ENCODE results near the gene CDKL2.

The CDKL2 gene

DNA sequence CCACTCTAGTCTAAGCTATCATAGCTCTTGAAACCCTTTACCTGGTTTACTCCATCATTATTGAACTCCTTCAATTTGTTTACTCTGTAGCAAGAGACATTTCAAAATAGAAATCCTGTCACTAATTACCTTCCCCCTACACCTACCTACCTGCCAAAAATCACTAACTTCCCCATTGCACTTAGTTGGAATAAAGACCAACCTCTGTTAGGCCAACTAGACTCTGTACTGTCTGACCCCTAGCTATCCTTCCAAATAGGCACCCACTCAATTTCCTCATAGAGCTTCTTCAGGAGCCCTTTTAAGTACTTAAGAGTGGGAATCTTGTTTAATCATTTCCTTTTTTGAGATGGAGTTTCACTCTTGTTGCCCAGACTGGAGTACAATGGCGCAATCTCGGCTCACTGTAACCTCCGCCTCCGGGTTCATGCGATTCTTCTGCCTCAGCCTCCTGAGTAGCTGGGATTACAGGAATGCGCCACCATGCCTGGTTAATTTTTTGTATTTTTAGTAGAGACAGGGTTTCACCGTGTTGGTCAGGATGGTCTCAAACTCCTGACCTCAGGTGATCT lies 8.9 kb upstream of the CDKL2 start:
- DNase-seq (ENCODE audit: low read depth): no peak

- no peak for DNase-seq (ENCODE audit: low read depth)
These were observed 7.5 kb upstream of the CDKL2 start for GRCh38 chr4:75637827-75638226.

DNA sequence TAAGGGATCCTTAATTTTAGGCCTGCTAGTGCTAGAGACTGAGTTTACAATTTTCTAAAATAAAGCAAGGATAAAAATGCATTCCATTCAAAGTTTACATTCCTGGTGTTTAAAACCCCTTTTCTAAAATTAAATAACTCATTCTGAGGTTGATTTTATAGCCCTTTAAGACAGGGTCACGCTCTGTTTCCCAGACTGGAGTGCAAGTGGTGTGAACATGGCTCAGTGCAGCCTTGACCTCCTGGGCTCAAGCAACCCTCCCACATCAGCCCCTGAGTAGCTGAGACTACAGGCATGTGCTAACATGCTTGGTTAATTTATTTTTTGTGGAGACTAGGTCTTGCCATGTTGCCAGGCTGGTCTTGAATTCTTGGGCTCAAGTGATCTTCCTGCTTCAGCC lies 6.8 kb upstream of the CDKL2 start:
- no peak for DNase-seq (ENCODE audit: low read depth)

DNA sequence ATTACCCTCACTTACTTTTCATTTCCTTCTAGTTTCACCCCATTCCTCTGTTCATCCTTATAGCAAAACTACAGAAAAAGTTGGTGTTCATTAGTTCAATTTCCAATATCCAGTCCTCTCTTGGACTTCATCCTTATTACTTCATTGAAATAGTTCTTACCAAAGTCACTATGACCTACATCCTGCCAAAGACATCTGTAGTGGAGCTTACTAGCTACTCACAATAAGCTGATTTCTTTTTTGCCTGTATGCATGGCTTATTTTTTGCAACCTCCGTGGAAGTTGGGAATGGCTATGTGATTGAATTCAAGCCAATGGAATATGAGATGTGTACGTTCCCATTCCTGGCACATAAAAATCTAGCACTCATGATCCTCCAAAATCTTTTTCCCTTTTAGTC lies 4.6 kb upstream of the CDKL2 start:
- DNase-seq (ENCODE audit: low read depth): no peak

DNA sequence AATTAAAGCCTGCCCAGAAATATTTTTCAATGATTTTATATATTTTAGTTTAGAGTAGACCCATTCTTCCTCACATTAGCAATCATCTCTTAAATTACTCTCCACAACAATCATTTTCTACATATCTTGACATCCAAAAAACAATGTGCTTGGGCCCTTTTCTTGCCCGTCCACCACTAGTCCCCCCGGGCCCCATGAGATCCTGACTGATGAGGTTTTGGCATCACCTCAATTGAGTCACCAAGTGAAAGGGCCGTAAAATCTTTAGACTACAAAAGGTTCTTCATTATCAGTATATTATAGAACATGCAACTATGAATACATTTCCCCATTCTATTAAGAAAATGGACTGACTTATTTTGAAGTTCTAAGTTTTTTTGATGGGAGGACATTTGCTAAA lies 4.0 kb upstream of the CDKL2 start:
- DNase-seq (ENCODE audit: low read depth): no peak

- DNase-seq (ENCODE audit: low read depth): no peak
These were observed 3.5 kb upstream of the CDKL2 start for GRCh38 chr4:75633846-75634245.

GRCh38 chr4:75630937-75631329 lies 605 bp upstream of the CDKL2 start:
- DNase-seq (ENCODE audit: low read depth): no peak

DNA sequence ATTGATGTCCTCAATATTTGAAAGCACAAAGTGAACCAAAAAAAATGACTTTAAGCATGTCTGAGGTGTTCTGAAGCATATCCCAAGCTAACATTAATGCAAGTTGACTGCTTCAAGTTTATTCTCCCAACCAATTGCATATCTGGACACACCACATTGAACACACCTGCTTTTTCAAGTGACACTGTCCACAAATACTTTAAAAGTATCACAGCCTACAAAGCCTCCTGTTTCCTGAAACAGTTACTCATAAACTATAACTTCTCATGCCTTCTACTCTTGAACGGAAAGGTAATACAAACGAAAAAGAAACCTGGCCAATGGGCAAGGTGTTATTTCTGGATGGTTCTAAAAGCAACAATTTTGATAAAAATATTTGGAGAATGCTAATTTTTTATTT lies 1.1 kb downstream of the CDKL2 start:
- DNase-seq (ENCODE audit: low read depth): no peak

DNA sequence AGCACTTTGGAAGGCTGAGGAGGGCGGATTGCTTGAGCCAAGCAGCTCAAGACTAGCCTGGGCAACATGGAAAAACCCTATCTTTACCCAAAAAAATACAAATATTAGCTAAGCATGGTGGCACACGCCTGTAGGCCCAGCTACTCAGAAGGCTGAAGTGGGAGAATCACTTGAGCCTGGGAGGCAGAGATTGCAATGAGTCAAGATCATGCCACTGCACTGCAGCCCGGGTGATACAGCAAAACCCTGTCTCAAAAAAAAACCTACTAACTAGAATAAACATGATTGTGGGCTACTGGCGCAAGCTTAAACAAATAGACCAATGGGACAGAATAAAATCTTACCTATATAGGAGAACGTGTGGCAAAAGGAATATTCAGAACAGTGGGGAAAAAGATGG lies 7.3 kb downstream of the CDKL2 start:
- DNase-seq (ENCODE audit: low read depth): no peak

GRCh38 chr4:75621715-75622114 lies 8.6 kb downstream of the CDKL2 start:
- DNase-seq (ENCODE audit: low read depth): no peak

- DNase-seq (ENCODE audit: low read depth): no peak
These were observed 18.0 kb downstream of the CDKL2 start for GRCh38 chr4:75612306-75612705.

DNA sequence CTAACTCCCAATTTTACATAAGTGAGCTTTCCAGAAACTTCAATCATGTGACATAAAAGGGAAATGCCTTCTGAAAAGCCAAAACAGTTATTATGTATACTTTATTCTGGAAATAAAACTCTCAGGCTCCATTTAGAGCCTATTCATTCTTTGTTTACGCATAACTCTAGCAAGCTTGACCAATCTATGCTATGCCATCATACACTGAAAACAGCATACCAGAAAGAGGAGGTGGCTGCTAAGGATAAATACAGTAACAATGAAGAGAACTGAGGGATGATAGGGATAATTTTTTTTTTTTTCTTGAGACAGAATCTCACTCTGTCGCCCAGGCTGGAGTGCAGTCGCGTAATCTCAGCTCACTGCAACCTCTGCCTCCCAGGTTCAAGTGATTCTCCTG lies 24.4 kb downstream of the CDKL2 start:
- no peak for DNase-seq (ENCODE audit: low read depth)

DNA sequence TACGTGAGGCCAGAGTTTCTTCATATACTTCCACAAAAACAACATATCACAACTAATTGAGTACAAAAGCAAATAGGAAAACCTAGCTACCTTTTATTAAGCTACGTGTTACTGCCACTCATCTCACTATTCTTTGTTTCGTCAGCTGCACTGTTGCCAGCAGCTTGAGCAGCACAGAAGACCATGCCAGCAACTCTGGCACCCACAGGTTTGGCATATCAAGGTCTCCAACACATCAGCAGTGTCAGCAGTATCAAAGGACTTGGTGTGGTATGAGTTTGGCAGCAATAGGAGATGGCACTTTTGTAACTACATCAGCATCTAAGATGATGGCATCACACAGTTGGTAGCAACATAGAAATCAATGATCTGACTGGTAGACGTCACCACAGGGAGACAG lies 30.7 kb downstream of the CDKL2 start:
- no peak for DNase-seq (ENCODE audit: low read depth)

DNA sequence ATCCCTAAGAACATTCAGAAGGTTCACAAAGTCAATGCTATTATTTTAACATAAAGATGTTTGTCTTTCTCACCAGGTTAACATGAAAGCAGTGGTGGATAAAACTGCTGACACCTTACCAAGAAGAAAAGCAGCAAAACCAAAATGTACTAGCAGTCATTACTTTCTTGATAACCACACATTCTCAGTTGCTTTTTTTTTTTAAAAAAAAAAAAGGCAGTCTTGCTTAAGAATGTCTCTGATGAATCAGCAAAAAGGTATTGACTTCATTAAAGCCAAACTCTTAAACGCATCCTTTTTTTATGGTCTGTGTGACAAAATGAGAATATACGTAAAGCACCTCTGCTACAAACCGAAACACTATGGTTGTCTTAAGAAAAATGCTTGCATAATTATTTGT lies 31.9 kb downstream of the CDKL2 start:
- DNase-seq (ENCODE audit: low read depth): no peak

- DNase-seq (ENCODE audit: low read depth): no peak
These were observed 34.3 kb downstream of the CDKL2 start for GRCh38 chr4:75596061-75596460.

DNA sequence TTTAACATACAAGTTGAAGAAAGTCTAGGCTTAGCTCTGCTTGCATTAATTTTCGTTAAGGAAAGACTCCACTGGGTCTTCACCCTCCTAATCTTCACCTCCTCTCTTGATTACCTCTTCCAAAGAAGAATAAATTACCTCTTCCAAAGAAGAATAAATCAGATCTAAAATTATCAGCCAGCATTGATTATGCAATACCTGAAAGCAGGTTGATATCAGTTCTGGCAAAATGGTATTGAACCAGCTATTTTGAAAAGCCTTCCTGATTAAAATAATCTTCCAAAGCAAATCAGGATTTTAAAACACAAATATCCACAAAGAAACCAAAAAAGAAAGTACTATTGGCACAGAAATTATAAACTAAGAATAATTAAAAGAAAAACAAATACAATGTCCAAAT lies 36.9 kb downstream of the CDKL2 start:
- no peak for DNase-seq (ENCODE audit: low read depth)

DNA sequence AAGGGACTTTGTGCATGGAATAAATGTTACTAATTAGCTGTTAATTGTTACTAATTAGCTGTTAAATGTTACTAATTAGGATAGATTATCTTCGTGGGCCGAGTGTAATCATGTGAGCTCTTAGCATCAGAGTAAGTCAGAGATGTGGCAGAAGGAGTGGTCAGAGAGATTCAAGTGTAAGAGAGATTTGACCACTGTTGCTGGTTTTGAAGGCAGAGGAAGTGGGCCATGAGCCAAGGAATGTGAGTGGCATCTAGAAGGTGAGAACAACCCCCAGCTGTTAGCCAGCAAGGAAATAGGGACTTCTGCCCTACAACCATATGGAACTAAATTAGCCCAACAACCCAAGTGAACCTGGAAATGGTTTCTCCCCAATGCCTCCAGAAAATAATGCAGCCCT lies 46.3 kb downstream of the CDKL2 start:
- DNase-seq (ENCODE audit: low read depth): no peak

DNA sequence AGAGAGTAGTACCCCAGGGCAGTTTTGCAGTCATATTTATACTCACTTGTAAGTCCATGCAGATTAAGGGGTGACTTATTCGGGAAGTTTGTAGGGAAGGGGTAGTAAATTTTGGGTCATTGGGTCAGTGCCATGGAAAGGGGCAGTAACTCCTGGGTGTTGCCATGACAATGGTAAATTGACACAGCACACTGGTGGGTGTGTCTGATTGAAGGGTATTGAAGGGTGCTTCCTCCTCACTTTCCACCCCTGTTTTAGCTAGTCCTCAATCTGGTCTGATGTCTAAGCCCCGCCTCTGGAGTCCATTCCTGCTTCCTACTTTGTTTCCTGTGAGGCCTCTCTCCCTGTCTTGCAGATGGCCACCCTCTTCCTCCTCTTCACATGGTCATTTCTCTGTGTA lies 62.6 kb downstream of the CDKL2 start:
- DNase-seq (ENCODE audit: low read depth): no peak

GRCh38 chr4:75566911-75567310 lies 63.4 kb downstream of the CDKL2 start:
- DNase-seq (ENCODE audit: low read depth): no peak

DNA sequence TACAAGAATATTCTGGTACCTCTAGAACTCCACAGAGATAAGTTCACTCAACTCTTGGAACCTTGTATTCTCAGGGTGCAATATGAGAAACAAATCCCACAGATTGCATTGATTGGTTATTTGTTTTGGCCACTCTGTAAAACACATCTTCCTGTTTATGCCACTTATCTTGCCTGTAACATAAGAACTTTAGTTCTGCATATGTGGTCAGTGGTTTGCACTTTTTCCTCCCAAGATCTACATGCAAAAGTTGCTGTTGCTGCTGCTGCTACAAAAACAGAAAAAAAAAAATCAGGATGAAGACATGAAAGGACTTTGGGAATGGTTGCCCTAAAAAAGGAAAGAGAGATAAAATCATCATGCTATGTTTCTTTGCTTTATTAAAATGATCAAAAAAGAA lies 64.8 kb downstream of the CDKL2 start:
- DNase-seq (ENCODE audit: low read depth): no peak

GRCh38 chr4:75564023-75564422 lies 66.3 kb downstream of the CDKL2 start:
- DNase-seq (ENCODE audit: low read depth): no peak

DNA sequence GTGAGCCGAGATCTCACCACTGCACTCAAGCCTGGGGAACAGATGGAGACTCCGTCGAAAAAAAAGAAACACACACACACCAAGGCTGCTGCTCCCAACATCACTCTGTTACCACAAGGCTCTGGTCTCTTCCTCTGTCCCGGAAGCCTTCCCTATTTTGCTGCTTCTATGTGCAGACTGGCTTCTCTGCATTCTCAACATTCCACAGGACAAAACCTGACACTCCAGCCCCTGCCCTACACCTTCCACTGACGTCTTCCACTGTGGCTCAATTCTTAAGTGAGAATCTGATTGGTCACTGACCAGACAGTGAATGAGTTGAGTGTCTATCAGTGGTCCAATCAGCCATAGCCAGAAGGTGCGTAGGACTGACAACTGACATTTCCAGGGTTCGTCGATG lies 68.5 kb downstream of the CDKL2 start:
- DNase-seq (ENCODE audit: low read depth): no peak

- DNase-seq (ENCODE audit: low read depth): no peak
These were observed 72.6 kb downstream of the CDKL2 start for GRCh38 chr4:75557696-75558095.

- no peak for DNase-seq (ENCODE audit: low read depth)
These were observed 74.8 kb downstream of the CDKL2 start, which contains the start of gene ODAPH for GRCh38 chr4:75555294-75556164. ODAPH (plus strand) TSS chr4:75556066; CDS start chr4:75556083, 17 bp downstream.
